HFF-Myc (cell line): ENCODE measurements around the gene LSAMP.

Experiments used
- DNase-seq: peaks from one replicate; pipeline ENCODE4 v3.0.0-alpha.2; 2011; ENCODE audit warnings: low read depth; ENCODE audit errors: extremely low read depth
- H3K4me3 ChIP-seq: replicated peaks from 2 replicates; pipeline ENCODE4 v1.5.1; 2011; ENCODE audit warnings: low read depth, mild to moderate bottlenecking, control low read depth, low read length
- TF ChIP-seq, protein P1 (sequence below): IDR thresholded peaks from 2 replicates; pipeline ENCODE4 v1.5.1; 2012; ENCODE audit warnings: mild to moderate bottlenecking, low read depth, low read length, control low read depth; ENCODE audit errors: missing control alignments

LSAMP gene

GRCh38 chr3:115913069-115913686 lies 532.1 kb downstream of the LSAMP start:
- DNase-seq: peak; percentile 3

DNA sequence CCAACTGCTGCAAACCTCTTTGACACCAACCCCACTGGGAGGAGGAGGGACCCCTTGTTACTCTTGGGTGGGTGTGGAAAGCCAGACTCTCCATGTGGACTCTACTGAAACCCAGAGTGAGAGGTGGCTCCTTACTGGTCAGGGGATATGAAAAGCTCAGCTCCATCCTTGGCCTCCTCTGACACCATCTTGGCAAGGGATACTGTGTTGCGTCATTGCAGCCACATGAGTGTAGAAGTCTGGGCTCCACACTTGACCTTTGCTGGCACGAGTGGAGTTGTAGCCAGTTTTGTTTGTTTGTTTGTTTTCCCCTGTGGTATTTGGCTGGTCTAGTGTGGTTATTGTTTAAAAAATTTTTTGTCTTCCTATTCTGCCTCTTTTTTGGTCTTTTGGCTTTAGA lies 532.9 kb downstream of the LSAMP start:
- DNase-seq: no peak
- no peak overlapping the region for H3K4me3 ChIP-seq
- TF ChIP-seq, protein P1, sequence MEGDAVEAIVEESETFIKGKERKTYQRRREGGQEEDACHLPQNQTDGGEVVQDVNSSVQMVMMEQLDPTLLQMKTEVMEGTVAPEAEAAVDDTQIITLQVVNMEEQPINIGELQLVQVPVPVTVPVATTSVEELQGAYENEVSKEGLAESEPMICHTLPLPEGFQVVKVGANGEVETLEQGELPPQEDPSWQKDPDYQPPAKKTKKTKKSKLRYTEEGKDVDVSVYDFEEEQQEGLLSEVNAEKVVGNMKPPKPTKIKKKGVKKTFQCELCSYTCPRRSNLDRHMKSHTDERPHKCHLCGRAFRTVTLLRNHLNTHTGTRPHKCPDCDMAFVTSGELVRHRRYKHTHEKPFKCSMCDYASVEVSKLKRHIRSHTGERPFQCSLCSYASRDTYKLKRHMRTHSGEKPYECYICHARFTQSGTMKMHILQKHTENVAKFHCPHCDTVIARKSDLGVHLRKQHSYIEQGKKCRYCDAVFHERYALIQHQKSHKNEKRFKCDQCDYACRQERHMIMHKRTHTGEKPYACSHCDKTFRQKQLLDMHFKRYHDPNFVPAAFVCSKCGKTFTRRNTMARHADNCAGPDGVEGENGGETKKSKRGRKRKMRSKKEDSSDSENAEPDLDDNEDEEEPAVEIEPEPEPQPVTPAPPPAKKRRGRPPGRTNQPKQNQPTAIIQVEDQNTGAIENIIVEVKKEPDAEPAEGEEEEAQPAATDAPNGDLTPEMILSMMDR: no peak

More at GRCh38 chr3:115913069-115913686, 532.1 kb downstream of the LSAMP start:
- no peak overlapping the region for H3K4me3 ChIP-seq
- TF ChIP-seq, protein P1: no peak

DNA sequence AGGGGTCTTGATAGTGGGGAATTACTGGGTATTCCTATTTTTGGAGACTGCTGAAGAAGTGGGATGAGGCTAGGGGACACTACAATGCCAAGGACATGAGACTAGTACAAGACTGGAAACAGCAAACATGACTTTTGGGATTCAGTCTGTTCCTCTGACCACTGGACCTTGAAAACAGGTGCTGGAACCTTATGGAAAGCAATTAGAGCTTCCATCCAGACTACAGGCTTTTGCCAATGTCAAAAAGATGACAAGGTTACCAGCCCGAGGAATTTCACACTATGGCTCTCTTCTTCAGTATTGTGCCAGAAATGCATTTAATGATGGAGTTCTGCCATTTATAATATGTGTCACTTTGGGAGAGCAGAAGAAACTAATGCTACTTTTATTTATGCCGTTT lies 539.4 kb downstream of the LSAMP start:
- no peak for DNase-seq
- TF ChIP-seq, protein P1: no peak
- no peak overlapping the region for H3K4me3 ChIP-seq

- no peak overlapping the region for H3K4me3 ChIP-seq
- no peak for DNase-seq
- TF ChIP-seq, protein P1: no peak
Observed at GRCh38 chr3:115903843-115904242, 541.4 kb downstream of the LSAMP start.

GRCh38 chr3:115901008-115901407 lies 544.3 kb downstream of the LSAMP start:
- no peak overlapping the region for H3K4me3 ChIP-seq
- no peak for DNase-seq
- TF ChIP-seq, protein P1: no peak

GRCh38 chr3:115899535-115899934 lies 545.8 kb downstream of the LSAMP start:
- DNase-seq: no peak
- TF ChIP-seq, protein P1: no peak
- no peak overlapping the region for H3K4me3 ChIP-seq

DNA sequence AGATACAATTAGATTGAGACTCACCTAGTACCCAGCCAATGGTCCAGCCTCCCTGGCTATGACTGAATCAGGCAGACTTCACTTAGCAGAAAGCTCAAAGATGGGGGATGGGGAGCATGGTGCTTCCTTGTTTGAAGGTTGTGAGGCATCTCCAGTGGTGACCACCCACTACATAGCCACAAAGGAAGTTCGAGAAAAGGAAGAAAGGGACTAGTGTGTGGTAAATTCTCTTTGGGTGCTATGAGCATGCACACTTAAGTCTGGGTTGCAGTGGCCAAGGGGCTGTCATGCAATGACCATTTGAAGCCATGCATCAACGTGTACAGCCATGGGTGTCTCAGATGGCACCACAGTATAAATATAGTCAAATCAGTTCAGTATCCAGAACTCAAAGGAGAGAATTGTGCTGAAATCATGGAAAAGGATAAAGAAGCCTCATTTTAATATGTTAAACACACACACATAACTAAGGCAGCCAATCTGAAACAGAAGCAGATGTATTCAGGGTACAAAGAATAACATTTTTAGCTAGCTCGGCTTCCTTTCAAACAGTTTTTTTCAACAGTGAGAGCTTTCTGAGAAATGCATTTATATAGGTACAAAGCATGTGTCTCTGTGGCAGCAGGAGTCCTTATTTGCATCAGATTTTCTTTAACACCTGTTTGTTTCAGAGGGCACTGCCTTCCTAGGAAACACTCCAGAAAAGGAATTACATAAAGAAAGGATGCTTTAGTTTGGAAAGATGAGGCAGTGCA lies 546.5 kb downstream of the LSAMP start:
- H3K4me3 ChIP-seq: no peak overlapping the region
- no peak for DNase-seq
- TF ChIP-seq, protein P1: no peak
